ENCODE measurements around the gene C12orf57.

Gene C12orf57

GRCh38 chr12:6965026-6965661 lies 21.3 kb downstream of the C12orf57 start:
- DNase-seq (ENCODE audit: low read depth): peak; percentile 69

- DNase-seq (ENCODE audit: low read depth): no peak
Observed at GRCh38 chr12:6965714-6966113, 21.9 kb downstream of the C12orf57 start.

- no peak for DNase-seq (ENCODE audit: low read depth)
Observed at GRCh38 chr12:6966351-6966750, 22.5 kb downstream of the C12orf57 start.

GRCh38 chr12:6967651-6968100 lies 23.9 kb downstream of the C12orf57 start:
- no peak for DNase-seq (ENCODE audit: low read depth)

- no peak for DNase-seq (ENCODE audit: low read depth)
Observed at GRCh38 chr12:6968426-6968825, 24.6 kb downstream of the C12orf57 start.

- DNase-seq (ENCODE audit: low read depth): no peak
Observed at GRCh38 chr12:6970096-6970527, 26.3 kb downstream of the C12orf57 start.

GRCh38 chr12:6974180-6974579 lies 30.4 kb downstream of the C12orf57 start:
- DNase-seq (ENCODE audit: low read depth): no peak

- DNase-seq (ENCODE audit: low read depth): no peak
Observed at GRCh38 chr12:6975297-6976032, 31.6 kb downstream of the C12orf57 start.

GRCh38 chr12:6977653-6978052 lies 33.8 kb downstream of the C12orf57 start:
- DNase-seq (ENCODE audit: low read depth): no peak

- DNase-seq (ENCODE audit: low read depth): no peak
Observed at GRCh38 chr12:6978188-6978587, 34.4 kb downstream of the C12orf57 start.

GRCh38 chr12:6978611-6979011 lies 34.8 kb downstream of the C12orf57 start:
- DNase-seq (ENCODE audit: low read depth): no peak

- no peak for DNase-seq (ENCODE audit: low read depth)
Observed at GRCh38 chr12:6979021-6979420, 35.2 kb downstream of the C12orf57 start.

- no peak for DNase-seq (ENCODE audit: low read depth)
Observed at GRCh38 chr12:6979453-6979852, 35.6 kb downstream of the C12orf57 start.

- no peak for DNase-seq (ENCODE audit: low read depth)
Observed at GRCh38 chr12:6980075-6980474, 36.3 kb downstream of the C12orf57 start.

- DNase-seq (ENCODE audit: low read depth): no peak
Observed at GRCh38 chr12:6980740-6981139, 36.9 kb downstream of the C12orf57 start.

- DNase-seq (ENCODE audit: low read depth): no peak
Observed at GRCh38 chr12:6981152-6982052, 37.6 kb downstream of the C12orf57 start.

- no peak for DNase-seq (ENCODE audit: low read depth)
Observed at GRCh38 chr12:6982532-6982931, 38.7 kb downstream of the C12orf57 start.

GRCh38 chr12:6987956-6988553 lies 44.2 kb downstream of the C12orf57 start:
- no peak for DNase-seq (ENCODE audit: low read depth)
